Measurements from ENCODE around the gene ZCCHC2. TPM values are rescaled to one million over a fixed set of nuclear protein-coding genes. Genes with fewer than 3 reads are reported as not detected.

ZCCHC2 gene
- polyA plus RNA-seq, 1 donor, result 17.8 TPM

DNA sequence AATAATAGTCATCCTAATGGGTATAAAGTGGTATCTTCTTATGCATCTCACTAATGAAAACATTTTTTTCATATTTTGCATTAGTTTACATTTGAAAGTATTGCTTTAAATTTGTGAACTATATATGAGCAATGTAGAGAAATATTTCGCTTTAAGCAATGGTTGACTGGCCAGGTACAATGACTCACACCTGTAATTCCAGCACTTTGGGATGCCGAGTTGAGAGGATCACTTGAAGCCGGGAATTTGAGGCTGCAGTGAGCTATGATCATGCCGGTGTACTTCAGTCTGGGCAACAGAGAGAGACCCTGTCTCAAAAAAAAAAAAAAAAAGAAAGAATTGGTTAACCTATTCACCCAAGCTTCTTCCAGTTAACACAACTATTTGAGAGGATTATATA lies 15.1 kb downstream of the ZCCHC2 start:
- H3K4me1 ChIP-seq (ENCODE audit: control insufficient read depth, insufficient read depth, low read length), result peaks cover 4% of the 10 kb centered on the region
- no CpG with 5 or more reads among the region's 4 CpGs for WGBS (ENCODE audit: insufficient coverage, low lambda C conversion rate)
- no peak overlapping the region for H3K27ac ChIP-seq (ENCODE audit: low read length)
- no peak for DNase-seq
- no peaks in the 10 kb centered on the region for H3K9me3 ChIP-seq (ENCODE audit: control insufficient read depth, low read depth, low read length)
- no peak overlapping the region for H3K4me3 ChIP-seq (ENCODE audit: low read length)
- no peaks in the 10 kb centered on the region for H3K27me3 ChIP-seq (ENCODE audit: control insufficient read depth, insufficient read depth, low read length)
- peaks cover 17% of the 10 kb centered on the region for H3K36me3 ChIP-seq (ENCODE audit: control insufficient read depth, insufficient read depth, low read length)

DNA sequence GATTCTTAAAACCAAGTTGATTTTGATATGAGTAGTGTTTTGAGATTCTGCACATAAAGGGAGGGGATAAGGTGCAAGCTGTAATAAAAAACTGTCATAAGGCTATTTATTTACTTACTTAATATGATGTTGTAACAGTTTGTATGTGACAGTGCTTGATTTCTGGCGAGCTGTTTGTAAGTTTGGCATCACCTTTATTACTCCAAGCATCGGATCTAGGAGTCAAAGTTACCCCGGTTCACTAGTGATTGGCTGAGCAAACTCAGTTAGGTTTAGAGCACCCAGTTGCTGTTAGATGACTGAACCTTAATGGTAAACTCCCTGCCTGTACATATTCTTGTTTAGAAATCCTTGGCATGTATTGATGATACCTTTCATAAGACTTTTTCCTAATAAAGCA lies 16.1 kb downstream of the ZCCHC2 start:
- Histone ChIP-seq H3K4me1 (ENCODE audit: control insufficient read depth, insufficient read depth, low read length) (peaks cover 4% of the 10 kb centered on the region), H3K27ac (ENCODE audit: low read length) (no peak overlapping the region), H3K27me3 (ENCODE audit: control insufficient read depth, insufficient read depth, low read length) (no peaks in the 10 kb centered on the region), H3K4me3 (ENCODE audit: low read length) (no peak overlapping the region), H3K9me3 (ENCODE audit: control insufficient read depth, low read depth, low read length) (no peaks in the 10 kb centered on the region), H3K36me3 (ENCODE audit: control insufficient read depth, insufficient read depth, low read length) (peaks cover 26% of the 10 kb centered on the region)
- no peak for DNase-seq
- WGBS (ENCODE audit: insufficient coverage, low lambda C conversion rate), result no CpG with 5 or more reads among the region's 3 CpGs

DNA sequence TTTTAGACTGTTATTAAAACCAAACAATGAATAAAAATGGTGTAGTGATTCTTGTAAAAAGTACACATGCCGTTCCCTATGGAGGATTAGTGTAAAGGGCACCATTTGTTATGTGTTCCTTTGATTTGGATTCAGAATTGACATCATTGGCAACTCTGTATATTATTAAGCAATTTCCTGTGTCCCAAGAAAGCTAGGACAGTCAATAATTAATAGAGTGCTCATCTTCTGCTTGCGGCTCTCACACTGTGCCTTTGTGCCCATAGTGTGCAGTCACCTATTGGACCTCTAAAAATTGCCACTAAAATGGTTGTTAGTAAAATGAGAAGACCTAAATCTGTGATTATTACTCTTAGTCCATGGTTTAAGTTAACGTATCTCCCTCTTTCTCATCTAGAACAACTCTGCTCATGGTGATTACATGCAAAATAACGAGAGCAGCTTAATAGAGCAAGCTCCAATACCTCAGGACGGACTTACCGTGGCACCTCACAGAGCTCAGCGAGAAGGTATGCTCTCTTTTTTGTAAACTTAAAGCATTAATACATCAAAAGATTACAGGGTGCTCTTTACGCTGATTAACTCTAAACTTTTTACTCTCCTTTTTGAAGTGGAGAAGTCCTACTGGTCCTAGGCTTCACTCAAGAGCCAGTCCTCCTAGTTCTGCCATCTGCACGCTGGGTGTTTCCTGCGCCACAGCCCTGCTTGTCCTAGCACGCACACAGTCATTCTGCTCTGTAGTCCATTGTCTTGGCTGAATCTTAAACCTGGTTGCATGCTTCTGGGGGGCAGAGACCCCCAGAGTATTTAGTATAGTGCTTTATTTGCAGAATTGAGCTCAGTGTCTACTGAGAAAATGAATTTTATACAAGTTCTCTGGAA lies 16.7 kb downstream of the ZCCHC2 start:
- WGBS (ENCODE audit: insufficient coverage, low lambda C conversion rate), result 71% methylated on average over 1 of the region's 11 CpGs
- no peak overlapping the region for H3K27ac ChIP-seq (ENCODE audit: low read length)
- peaks cover 30% of the 10 kb centered on the region for H3K36me3 ChIP-seq (ENCODE audit: control insufficient read depth, insufficient read depth, low read length)
- no peak overlapping the region for H3K4me3 ChIP-seq (ENCODE audit: low read length)
- H3K4me1 ChIP-seq (ENCODE audit: control insufficient read depth, insufficient read depth, low read length), result no peaks in the 10 kb centered on the region
- H3K9me3 ChIP-seq (ENCODE audit: control insufficient read depth, low read depth, low read length), result no peaks in the 10 kb centered on the region
- no peaks in the 10 kb centered on the region for H3K27me3 ChIP-seq (ENCODE audit: control insufficient read depth, insufficient read depth, low read length)
- no peak for DNase-seq

DNA sequence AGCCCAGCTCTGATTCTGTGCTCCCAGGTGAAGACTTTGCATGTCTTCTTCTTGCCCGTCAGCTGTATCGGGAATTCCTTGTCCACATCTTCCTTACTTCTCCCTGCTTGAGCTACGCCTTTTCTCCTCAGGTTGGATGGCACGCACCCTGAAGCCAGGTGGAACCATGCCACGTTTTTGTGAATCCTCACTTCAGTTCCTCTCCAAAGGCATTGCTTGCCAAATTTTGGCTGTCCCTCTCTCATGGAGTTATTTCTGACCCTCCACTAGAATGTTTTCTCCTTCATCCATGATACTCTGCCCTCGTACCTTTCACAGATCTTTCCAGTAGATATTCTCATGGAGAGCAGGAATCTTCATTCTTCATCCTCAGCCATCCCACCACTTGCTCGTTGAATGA lies 20.2 kb downstream of the ZCCHC2 start:
- no peaks in the 10 kb centered on the region for H3K9me3 ChIP-seq (ENCODE audit: control insufficient read depth, low read depth, low read length)
- no peak overlapping the region for H3K27ac ChIP-seq (ENCODE audit: low read length)
- no peaks in the 10 kb centered on the region for H3K4me1 ChIP-seq (ENCODE audit: control insufficient read depth, insufficient read depth, low read length)
- no peak overlapping the region for H3K4me3 ChIP-seq (ENCODE audit: low read length)
- no peaks in the 10 kb centered on the region for H3K27me3 ChIP-seq (ENCODE audit: control insufficient read depth, insufficient read depth, low read length)
- WGBS (ENCODE audit: insufficient coverage, low lambda C conversion rate), result 94% methylated on average over 6 of the region's 7 CpGs
- DNase-seq, result no peak
- H3K36me3 ChIP-seq (ENCODE audit: control insufficient read depth, insufficient read depth, low read length), result peaks cover 54% of the 10 kb centered on the region

DNA sequence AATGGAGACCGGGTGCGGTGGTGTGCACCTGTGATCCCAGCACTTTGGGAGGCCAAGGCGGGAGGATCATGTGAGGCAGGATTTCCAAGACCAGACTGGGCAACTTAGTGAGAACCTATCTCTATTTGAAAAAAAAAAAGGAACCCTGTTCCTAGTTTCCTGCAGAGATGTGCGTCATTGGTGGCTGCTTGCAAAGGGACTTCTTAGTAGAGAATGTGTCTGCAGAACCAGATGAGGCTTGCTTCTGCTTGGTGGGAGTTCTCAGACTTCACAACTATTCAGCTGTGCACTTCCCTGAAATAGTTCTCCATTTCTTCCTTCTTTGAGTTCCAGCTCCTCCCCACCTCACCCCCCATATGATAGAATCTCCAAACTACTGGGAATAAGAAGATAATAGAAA lies 22.3 kb downstream of the ZCCHC2 start:
- H3K36me3 ChIP-seq (ENCODE audit: control insufficient read depth, insufficient read depth, low read length), result peaks cover 54% of the 10 kb centered on the region
- no CpG with 5 or more reads among the region's 4 CpGs for WGBS (ENCODE audit: insufficient coverage, low lambda C conversion rate)
- H3K9me3 ChIP-seq (ENCODE audit: control insufficient read depth, low read depth, low read length), result no peaks in the 10 kb centered on the region
- no peaks in the 10 kb centered on the region for H3K4me1 ChIP-seq (ENCODE audit: control insufficient read depth, insufficient read depth, low read length)
- no peak for DNase-seq
- no peak overlapping the region for H3K4me3 ChIP-seq (ENCODE audit: low read length)
- H3K27ac ChIP-seq (ENCODE audit: low read length), result no peak overlapping the region
- H3K27me3 ChIP-seq (ENCODE audit: control insufficient read depth, insufficient read depth, low read length), result no peaks in the 10 kb centered on the region

- no peak for DNase-seq
- WGBS (ENCODE audit: insufficient coverage, low lambda C conversion rate), result no CpG with 5 or more reads among the region's 5 CpGs
- H3K27ac ChIP-seq (ENCODE audit: low read length), result no peak overlapping the region
- peaks cover 56% of the 10 kb centered on the region for H3K36me3 ChIP-seq (ENCODE audit: control insufficient read depth, insufficient read depth, low read length)
- H3K9me3 ChIP-seq (ENCODE audit: control insufficient read depth, low read depth, low read length), result no peaks in the 10 kb centered on the region
- no peaks in the 10 kb centered on the region for H3K27me3 ChIP-seq (ENCODE audit: control insufficient read depth, insufficient read depth, low read length)
- no peak overlapping the region for H3K4me3 ChIP-seq (ENCODE audit: low read length)
- no peaks in the 10 kb centered on the region for H3K4me1 ChIP-seq (ENCODE audit: control insufficient read depth, insufficient read depth, low read length)
These were observed 26.9 kb downstream of the ZCCHC2 start for GRCh38 chr18:62549755-62550154.

GRCh38 chr18:62550746-62551145 lies 27.9 kb downstream of the ZCCHC2 start:
- Histone ChIP-seq H3K27me3 (ENCODE audit: control insufficient read depth, insufficient read depth, low read length) (no peaks in the 10 kb centered on the region), H3K27ac (ENCODE audit: low read length) (no peak overlapping the region), H3K4me1 (ENCODE audit: control insufficient read depth, insufficient read depth, low read length) (no peaks in the 10 kb centered on the region), H3K9me3 (ENCODE audit: control insufficient read depth, low read depth, low read length) (no peaks in the 10 kb centered on the region), H3K36me3 (ENCODE audit: control insufficient read depth, insufficient read depth, low read length) (peaks cover 52% of the 10 kb centered on the region), H3K4me3 (ENCODE audit: low read length) (no peak overlapping the region)
- no peak for DNase-seq
- WGBS (ENCODE audit: insufficient coverage, low lambda C conversion rate), result 38% methylated on average over 1 of the region's 9 CpGs

DNA sequence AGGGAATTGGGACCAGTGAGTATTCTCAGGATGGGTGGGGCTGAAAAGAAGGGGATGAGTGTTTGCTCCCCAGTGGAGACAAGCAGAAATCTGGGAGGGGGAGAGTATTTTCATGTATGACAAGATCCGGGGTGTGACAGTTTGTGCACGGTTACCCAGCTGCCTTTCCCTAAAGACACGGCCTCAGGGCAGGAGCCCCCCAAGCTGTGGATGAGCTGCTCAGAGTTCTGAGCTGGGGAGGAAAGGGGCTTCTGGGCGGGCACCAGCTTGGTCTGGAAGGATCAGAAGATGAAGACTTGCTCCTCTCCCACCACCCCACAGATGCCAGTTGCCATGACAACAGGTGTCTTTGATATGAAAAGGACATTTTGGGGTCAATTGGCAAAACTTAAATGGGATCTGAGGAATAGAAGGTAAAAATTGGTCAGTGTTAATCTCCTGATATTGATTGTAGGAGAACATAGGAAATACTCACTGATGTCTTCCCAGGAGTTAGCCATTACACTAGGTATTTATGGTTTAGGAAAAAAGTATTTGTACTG lies 29.2 kb downstream of the ZCCHC2 start:
- H3K36me3 ChIP-seq (ENCODE audit: control insufficient read depth, insufficient read depth, low read length), result peaks cover 54% of the 10 kb centered on the region
- WGBS (ENCODE audit: insufficient coverage, low lambda C conversion rate), result no CpG with 5 or more reads among the region's 4 CpGs

DNA sequence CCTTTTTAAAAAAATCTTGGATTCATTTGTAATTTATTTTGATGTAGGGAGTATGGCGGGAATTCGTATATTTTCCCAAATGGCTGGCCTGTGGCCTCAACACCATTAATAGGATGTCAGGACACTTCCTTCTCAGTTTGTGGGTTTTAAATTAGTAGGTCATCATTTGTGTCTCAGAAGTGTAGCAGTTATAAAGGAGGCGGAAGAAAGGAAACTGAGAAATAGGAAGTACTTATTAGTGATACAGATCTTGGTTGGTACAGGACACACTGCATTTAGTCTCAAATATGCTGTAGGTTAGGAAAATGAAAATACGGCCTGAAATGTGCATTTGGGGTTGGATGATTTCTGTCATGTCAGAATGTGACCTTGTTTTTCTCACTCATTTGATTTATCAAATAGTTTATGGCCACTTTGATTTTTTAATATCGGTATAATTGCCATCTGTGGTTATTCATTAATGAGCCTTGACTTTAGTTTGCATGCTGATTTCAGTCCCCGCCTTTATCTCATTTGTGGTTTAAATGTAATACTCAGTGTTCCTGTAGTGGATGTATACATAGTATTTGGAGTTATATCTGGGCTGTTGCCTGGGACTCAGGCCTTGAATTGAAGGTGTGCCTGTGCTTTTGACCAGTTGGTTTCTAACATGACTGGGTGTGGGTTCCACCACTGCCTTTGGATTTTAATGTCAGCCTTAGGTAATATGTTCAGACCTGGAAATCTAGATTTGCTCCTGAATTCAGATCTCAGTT lies 31.4 kb downstream of the ZCCHC2 start:
- WGBS (ENCODE audit: insufficient coverage, low lambda C conversion rate), result 90% methylated on average over 3 of the region's 6 CpGs
- H3K27me3 ChIP-seq (ENCODE audit: control insufficient read depth, insufficient read depth, low read length), result no peaks in the 10 kb centered on the region
- H3K4me1 ChIP-seq (ENCODE audit: control insufficient read depth, insufficient read depth, low read length), result no peaks in the 10 kb centered on the region
- no peak overlapping the region for H3K27ac ChIP-seq (ENCODE audit: low read length)
- no peaks in the 10 kb centered on the region for H3K9me3 ChIP-seq (ENCODE audit: control insufficient read depth, low read depth, low read length)
- H3K4me3 ChIP-seq (ENCODE audit: low read length), result no peak overlapping the region
- DNase-seq, result no peak
- peaks cover 46% of the 10 kb centered on the region for H3K36me3 ChIP-seq (ENCODE audit: control insufficient read depth, insufficient read depth, low read length)

More for the DNA sequence above, 29.2 kb downstream of the ZCCHC2 start:
- H3K27me3 ChIP-seq (ENCODE audit: control insufficient read depth, insufficient read depth, low read length), result no peaks in the 10 kb centered on the region
- H3K9me3 ChIP-seq (ENCODE audit: control insufficient read depth, low read depth, low read length), result no peaks in the 10 kb centered on the region
- H3K4me1 ChIP-seq (ENCODE audit: control insufficient read depth, insufficient read depth, low read length), result no peaks in the 10 kb centered on the region
- DNase-seq, result no peak
- H3K4me3 ChIP-seq (ENCODE audit: low read length), result no peak overlapping the region
- H3K27ac ChIP-seq (ENCODE audit: low read length), result no peak overlapping the region

DNA sequence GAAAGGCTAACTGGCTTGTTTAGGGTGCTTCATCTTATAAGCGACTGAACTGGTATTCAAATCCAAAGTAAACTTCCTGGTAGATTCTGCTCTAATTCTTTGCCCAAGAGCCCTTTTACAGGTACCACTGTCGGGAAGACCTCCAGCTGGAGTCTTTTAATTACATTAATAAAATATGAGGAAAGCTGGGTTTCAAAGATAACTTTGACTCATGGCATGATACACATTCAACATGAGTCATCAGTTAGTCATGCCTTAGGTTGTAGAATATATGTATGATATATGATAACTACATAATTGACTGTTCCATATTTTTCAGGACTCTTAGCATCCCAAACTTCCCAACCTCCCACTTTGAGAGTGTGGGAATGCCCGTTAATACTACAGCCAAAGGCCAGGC lies 32.3 kb downstream of the ZCCHC2 start:
- DNase-seq, result no peak
- no peak overlapping the region for H3K4me3 ChIP-seq (ENCODE audit: low read length)
- no peaks in the 10 kb centered on the region for H3K27me3 ChIP-seq (ENCODE audit: control insufficient read depth, insufficient read depth, low read length)
- no peak overlapping the region for H3K27ac ChIP-seq (ENCODE audit: low read length)
- WGBS (ENCODE audit: insufficient coverage, low lambda C conversion rate), result 100% methylated on average over 1 of the region's 3 CpGs
- no peaks in the 10 kb centered on the region for H3K4me1 ChIP-seq (ENCODE audit: control insufficient read depth, insufficient read depth, low read length)
- H3K9me3 ChIP-seq (ENCODE audit: control insufficient read depth, low read depth, low read length), result no peaks in the 10 kb centered on the region
- H3K36me3 ChIP-seq (ENCODE audit: control insufficient read depth, insufficient read depth, low read length), result peaks cover 45% of the 10 kb centered on the region
